Choroid plexus epithelial cell (primary cell): ENCODE data around the gene KCNMA1.
A peak's percentile ranks its signal among the peaks of the same experiment; 100 is the strongest.

Source experiments
- DNase-seq: peaks from one replicate; pipeline ENCODE4 v3.0.0-alpha.2; 2010; ENCODE audit warnings: low read depth
- H3K4me3 ChIP-seq: 2 replicates; pipeline ENCODE4 v1.5.1; 2011; ENCODE audit warnings: low read depth, mild to moderate bottlenecking, control low read depth, low read length, moderate library complexity
- TF ChIP-seq, protein P1 (sequence below): conservative IDR thresholded peaks from 2 replicates; pipeline ENCODE4 v1.5.1; 2011; ENCODE audit warnings: low read depth, mild to moderate bottlenecking, control low read depth, inconsistent platforms, low read length, moderate library complexity

Gene KCNMA1

DNA sequence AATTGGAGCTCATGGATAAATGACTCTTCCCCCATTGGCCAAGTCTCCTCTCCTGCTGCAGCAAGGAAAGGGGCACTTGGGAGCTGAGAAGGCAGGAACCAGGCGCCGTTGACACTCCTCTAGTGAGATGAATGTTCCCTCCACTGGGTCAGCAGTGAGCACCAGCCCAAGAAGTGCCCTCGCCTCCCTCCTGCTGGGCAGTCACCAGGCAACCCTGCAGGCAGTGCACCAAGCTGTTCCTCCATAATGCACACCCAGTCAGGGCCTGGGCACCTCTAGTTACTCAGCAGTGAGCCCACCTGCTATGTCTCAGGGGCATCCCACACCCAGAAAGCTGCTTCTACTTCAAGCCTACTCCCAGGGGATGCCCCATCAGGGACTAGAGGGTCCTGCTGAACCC, 84.3 kb downstream of the KCNMA1 start:
- DNase-seq: no peak
- no peak overlapping the region for H3K4me3 ChIP-seq
- TF ChIP-seq, protein P1, sequence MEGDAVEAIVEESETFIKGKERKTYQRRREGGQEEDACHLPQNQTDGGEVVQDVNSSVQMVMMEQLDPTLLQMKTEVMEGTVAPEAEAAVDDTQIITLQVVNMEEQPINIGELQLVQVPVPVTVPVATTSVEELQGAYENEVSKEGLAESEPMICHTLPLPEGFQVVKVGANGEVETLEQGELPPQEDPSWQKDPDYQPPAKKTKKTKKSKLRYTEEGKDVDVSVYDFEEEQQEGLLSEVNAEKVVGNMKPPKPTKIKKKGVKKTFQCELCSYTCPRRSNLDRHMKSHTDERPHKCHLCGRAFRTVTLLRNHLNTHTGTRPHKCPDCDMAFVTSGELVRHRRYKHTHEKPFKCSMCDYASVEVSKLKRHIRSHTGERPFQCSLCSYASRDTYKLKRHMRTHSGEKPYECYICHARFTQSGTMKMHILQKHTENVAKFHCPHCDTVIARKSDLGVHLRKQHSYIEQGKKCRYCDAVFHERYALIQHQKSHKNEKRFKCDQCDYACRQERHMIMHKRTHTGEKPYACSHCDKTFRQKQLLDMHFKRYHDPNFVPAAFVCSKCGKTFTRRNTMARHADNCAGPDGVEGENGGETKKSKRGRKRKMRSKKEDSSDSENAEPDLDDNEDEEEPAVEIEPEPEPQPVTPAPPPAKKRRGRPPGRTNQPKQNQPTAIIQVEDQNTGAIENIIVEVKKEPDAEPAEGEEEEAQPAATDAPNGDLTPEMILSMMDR: no peak

DNA sequence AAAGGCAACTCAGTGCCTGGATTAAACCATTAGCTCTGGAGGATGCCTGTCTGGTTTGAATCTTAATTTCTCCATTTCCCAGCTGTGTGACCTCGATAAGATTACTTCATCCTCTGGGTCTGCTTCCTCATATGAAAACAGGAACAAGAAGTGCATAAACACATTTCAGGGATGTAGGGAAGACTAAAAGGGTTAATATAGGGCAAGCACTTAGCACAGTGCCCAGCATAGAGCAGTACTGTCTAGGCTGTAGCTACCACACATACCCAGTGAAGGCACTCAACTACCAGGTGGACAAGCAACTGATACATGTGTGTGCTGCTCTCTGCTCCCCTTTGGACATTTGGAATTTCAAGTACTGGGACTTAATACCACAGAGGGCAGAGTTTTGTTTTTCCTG, 85.4 kb downstream of the KCNMA1 start:
- DNase-seq: no peak
- H3K4me3 ChIP-seq: no peak overlapping the region
- TF ChIP-seq, protein P1: no peak

DNA sequence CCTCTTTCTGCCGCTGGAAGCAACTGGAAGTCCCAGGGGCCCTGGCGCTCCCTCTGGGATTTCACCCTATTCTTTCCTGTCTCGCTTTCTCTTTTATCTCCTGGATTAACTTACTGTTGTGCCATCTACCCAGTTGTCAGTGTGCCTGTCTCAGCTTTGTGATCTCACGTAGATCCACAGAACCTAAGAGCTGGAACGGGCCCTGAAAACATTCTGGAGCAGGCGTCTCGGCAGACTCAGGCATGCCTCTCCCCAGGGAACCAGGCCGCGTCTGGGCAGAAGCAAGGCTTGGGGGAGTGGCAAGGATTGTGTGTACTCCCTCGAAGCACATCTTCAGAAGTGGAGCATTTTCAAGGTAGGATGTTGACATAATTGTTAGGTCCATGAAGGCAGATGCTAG, 87.2 kb downstream of the KCNMA1 start:
- peak; percentile 35 for DNase-seq
- H3K4me3 ChIP-seq: no peak overlapping the region
- TF ChIP-seq, protein P1: no peak

DNA sequence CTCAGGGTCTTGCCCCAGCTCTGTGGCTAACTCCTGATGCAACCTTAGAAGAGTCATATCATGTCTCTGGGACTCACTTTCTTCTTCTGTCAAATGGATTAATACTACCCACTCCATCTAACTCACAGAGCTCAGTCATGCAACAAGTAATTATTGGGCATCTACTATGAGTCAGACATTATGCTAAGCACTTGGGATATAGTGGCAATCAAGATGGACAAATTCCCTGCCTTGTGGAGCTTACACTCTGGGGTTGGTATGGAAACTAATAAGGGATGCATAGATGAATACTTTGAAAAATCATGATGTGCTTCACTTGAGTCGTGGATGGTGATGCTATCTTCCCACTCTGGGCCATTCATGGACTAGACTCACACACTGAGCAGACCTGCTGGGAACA, 88.9 kb downstream of the KCNMA1 start:
- TF ChIP-seq, protein P1: no peak
- no peak for DNase-seq

DNA sequence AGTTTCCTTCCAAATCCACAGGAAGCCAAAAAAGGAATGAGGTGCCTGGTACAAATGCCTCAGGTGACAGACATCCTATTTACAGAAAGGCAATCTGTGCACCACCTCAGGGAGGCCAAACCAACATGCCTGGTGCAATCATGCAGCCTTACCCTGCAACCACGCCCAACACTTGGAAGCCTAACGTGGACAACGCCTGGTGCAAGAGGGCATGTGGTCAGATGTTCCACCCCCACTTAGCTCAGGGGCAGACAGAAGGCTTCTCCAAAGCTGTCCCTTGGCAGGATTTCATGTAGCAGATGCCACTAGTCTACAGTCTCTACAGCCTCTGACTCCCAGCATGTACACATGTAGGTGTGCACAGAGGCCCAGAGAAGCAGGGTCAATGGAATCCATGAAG, 89.5 kb downstream of the KCNMA1 start:
- TF ChIP-seq, protein P1: no peak

More for the DNA sequence above, 88.9 kb downstream of the KCNMA1 start:
- no peak overlapping the region for H3K4me3 ChIP-seq

DNA sequence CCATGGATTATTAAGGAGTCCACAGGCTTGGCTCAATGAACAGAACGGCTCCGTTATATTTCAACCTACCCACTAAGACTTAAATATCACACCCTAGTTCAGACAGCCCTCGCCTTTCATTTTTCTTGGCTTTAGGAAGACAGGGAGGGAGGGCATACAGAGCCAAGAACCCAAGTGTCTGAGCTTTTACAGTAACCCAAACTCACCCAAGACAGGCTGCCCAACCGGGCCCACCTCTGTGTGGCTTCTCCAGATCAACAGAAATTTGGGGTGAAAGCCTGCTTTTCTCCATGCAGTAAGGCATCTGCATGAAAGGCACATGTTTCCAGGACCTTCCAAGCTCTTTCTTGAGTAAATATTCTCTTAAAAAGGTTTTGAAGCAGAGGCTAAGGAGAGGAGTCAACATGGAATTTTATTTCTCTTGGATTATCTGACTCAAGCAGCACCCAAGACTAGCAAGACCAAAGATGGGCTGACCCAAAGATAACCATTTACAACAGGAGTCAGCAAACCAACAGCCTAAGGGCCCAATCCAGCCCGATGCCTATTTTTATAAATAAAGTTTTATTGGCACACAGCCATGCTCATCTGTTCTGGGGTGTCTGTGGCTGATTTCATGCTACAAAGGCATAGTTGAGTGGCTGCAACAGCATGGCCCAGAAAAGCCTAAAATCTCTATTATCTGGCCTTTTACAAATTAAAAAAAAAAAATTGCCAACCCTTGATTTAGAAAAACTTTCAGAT, 90.1 kb downstream of the KCNMA1 start:
- H3K4me3 ChIP-seq: no peak overlapping the region

More for the DNA sequence above, 89.5 kb downstream of the KCNMA1 start:
- H3K4me3 ChIP-seq: no peak overlapping the region
- DNase-seq: no peak

More for the DNA sequence above, 90.1 kb downstream of the KCNMA1 start:
- TF ChIP-seq, protein P1: no peak
- no peak for DNase-seq
